OCI-LY7 (cell line): ENCODE results near the gene PARP12.

ENCODE experiments used
- EZH2phosphoT487 ChIP-seq: fragments of 200-600 bp; sonication (generic); IDR thresholded peaks from 2 replicates; pipeline ENCODE4 v1.6.1; 2018; ENCODE audit warnings: low read depth, borderline replicate concordance, mild to moderate bottlenecking, mixed run types, antibody characterized with exemption, low read length, moderate library complexity, mixed read lengths
- TF ChIP-seq, protein P1 (sequence below): fragments of 200-600 bp; sonication (generic); conservative IDR thresholded peaks from 2 replicates; pipeline ENCODE4 v1.5.1; 2014; ENCODE audit warnings: mild to moderate bottlenecking, antibody characterized with exemption, low read length, moderate library complexity, mixed read lengths

DNA sequence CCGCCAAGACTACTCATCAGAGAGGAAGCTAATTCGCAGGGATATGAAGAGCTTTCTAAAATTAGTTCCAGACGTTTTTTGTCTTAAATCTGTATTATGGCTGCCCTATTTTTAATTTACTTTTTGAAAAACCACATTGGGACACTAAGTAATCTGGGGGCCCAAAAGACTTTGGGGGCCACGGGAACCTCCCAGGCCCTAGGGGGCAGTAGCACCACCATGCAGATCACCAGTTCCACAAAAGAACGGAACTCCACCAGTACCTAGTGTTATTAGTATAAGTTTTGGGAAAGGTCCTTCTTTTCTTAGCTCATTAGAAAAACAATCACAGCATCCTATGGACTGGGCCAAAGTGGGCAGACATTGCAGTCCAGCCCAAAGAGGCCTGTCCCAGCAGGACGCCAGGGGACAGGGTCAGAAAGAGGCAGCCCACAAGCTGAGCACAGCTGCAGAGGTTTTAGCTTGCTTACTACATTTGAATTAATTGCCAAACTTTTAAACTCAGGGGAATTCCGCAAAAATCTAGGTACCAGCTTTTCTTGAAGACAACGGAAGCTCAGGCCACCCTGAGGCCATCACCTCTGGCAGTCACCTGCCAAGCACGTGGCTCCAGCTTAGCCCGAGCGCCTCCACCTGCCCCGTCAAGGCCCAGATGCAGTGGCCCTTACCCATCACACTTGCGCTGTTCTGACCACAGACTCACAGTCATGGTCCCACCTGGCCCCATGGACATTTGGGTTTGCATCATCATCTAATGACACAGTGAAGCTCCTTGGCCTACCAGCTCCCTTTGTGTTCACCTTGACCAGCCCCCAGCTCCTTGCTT lies 74.8 kb downstream of the PARP12 start:
- TF ChIP-seq, protein P1, sequence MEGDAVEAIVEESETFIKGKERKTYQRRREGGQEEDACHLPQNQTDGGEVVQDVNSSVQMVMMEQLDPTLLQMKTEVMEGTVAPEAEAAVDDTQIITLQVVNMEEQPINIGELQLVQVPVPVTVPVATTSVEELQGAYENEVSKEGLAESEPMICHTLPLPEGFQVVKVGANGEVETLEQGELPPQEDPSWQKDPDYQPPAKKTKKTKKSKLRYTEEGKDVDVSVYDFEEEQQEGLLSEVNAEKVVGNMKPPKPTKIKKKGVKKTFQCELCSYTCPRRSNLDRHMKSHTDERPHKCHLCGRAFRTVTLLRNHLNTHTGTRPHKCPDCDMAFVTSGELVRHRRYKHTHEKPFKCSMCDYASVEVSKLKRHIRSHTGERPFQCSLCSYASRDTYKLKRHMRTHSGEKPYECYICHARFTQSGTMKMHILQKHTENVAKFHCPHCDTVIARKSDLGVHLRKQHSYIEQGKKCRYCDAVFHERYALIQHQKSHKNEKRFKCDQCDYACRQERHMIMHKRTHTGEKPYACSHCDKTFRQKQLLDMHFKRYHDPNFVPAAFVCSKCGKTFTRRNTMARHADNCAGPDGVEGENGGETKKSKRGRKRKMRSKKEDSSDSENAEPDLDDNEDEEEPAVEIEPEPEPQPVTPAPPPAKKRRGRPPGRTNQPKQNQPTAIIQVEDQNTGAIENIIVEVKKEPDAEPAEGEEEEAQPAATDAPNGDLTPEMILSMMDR = peak; percentile 66
- TF ChIP-seq EZH2phosphoT487 = no peak
